Activated CD4-positive, alpha-beta T cell treated with anti-CD3 and anti-CD28 coated beads for 36 hours (primary cell): ENCODE data around the gene SETD3. TPM values are rescaled to one million over a fixed set of nuclear protein-coding genes. Genes with fewer than 3 reads are reported as not detected.
A peak's percentile ranks its signal among the peaks of the same experiment; 100 is the strongest.

Source experiments
- ATAC-seq: fragments of 200-7000 bp; cut with Tn5 transposase; one replicate; pipeline ENCODE4 v1.10.0; 2021; ENCODE audit warnings: mild to moderate bottlenecking, moderate library complexity
- CTCF ChIA-PET: fragments of 350-600 bp; sonication (Branson Sonifier 250); formaldehyde crosslinking; loops from one replicate; lab custom pipeline; 2021; ENCODE audit warnings: antibody characterized with exemption; lab: Charles Lee
- POLR2A ChIA-PET: fragments of 350-600 bp; sonication (Branson Sonifier 250); formaldehyde crosslinking; loops from one replicate; lab custom pipeline; 2021; ENCODE audit warnings: antibody characterized with exemption, inconsistent platforms; lab: Charles Lee
- DNase-seq: peaks from one replicate; pipeline ENCODE4 v3.0.0-alpha.2; 2020
- H3K27ac Mint-ChIP-seq: one replicate; pipeline ENCODE4 v1.8.0; 2021; ENCODE audit warnings: mixed read lengths
- H3K27me3 Mint-ChIP-seq: one replicate; pipeline ENCODE4 v1.8.0; 2021; ENCODE audit warnings: mixed read lengths
- H3K36me3 Mint-ChIP-seq: one replicate; pipeline ENCODE4 v1.8.0; 2021; ENCODE audit warnings: low read depth, mixed read lengths
- H3K4me1 Mint-ChIP-seq: one replicate; pipeline ENCODE4 v1.8.0; 2021; ENCODE audit warnings: mixed read lengths
- H3K4me3 Mint-ChIP-seq: one replicate; pipeline ENCODE4 v1.8.0; 2021; ENCODE audit warnings: mild to moderate bottlenecking, moderate library complexity, mixed read lengths
- H3K9me3 Mint-ChIP-seq: one replicate; pipeline ENCODE4 v1.8.0; 2021; ENCODE audit warnings: low read depth, mixed read lengths
- intact Hi-C, 2 experiments: fragments of 100-400 bp; cut with DNase I in 1 of 2; cut with micrococcal nuclease in 1 of 2; formaldehyde crosslinking; loops; one replicate each; pipeline versions ENCODE4 v1.14.2 to v1.15.1; 2022 to 2024; cut with DNase I, micrococcal nuclease
- total RNA-seq, 2 experiments: library from RNA; stranded (reverse); gene quantifications; one replicate each; pipeline ENCODE4 v1.2.3, GENCODE V29; 2021

The SETD3 gene
- total RNA-seq, 2 experiments from 2014 or later: 51.5 to 62.3 TPM

GRCh38 chr14:99402285-99402648 is 78.4 kb downstream of the SETD3 start:
- H3K27ac Mint-ChIP-seq: peak overlapping the region; percentile 52
- peaks cover 38% of the 10 kb centered on the region for H3K36me3 Mint-ChIP-seq
- peaks cover 20% of the 10 kb centered on the region for H3K4me1 Mint-ChIP-seq
- no peak overlapping the region for H3K4me3 Mint-ChIP-seq
- CTCF ChIA-PET: interaction anchor here (1.2 to 1.7 kb wide), 4 partner anchors 9 to 82 kb away, joined by 3 to 16 read pairs (median 9); no protein-coding TSS in a partner anchor
- H3K9me3 Mint-ChIP-seq: no peaks in the 10 kb centered on the region
- intact Hi-C loops: no loop called here
- DNase-seq (no peak), ATAC-seq (no peak)
- H3K27me3 Mint-ChIP-seq: no peaks in the 10 kb centered on the region
- POLR2A ChIA-PET: no interaction called here

- Mint-ChIP-seq H3K9me3 (no peaks in the 10 kb centered on the region), H3K27ac (peak overlapping the region; percentile 52), H3K4me1 (peaks cover 20% of the 10 kb centered on the region), H3K4me3 (no peak overlapping the region), H3K36me3 (peaks cover 43% of the 10 kb centered on the region), H3K27me3 (no peaks in the 10 kb centered on the region)
- intact Hi-C loops: no loop called here
- POLR2A ChIA-PET: no interaction called here
- no peak for DNase-seq
- CTCF ChIA-PET: interaction anchor here (0.6 to 1.7 kb wide), 7 partner anchors 9 to 139 kb away, joined by 3 to 16 read pairs (median 5); no protein-coding TSS in a partner anchor
- ATAC-seq: peak; percentile 53
These were observed 78.9 kb downstream of the SETD3 start for GRCh38 chr14:99401621-99402284.

DNA sequence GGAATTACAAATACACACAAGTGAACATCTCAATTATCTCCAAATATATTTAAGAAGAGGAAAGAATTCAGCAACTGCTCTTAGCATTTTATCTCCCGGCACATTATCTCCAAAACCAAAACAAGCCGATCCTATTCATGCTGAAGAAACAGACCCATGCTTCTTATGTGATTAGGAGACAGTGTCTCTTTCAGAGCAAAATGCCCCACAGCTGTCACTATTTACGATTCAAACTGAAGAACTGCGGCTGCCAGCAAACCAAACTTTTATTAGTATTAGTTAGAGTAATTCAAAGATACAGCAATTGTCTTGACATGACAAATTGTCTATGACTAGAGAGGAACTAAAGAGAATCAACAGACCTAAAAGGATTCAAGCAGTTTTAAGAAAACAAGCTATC is 79.4 kb downstream of the SETD3 start:
- H3K27ac Mint-ChIP-seq: no peak overlapping the region
- ChIA-PET POLR2A (no interaction called here), CTCF (interaction anchor here (0.6 to 1.7 kb wide), 9 partner anchors 8 to 139 kb away, joined by 3 to 16 read pairs (median 6); no protein-coding TSS in a partner anchor)
- DNase-seq: no peak
- no peaks in the 10 kb centered on the region for H3K9me3 Mint-ChIP-seq
- H3K4me1 Mint-ChIP-seq: peaks cover 23% of the 10 kb centered on the region
- no peaks in the 10 kb centered on the region for H3K27me3 Mint-ChIP-seq
- H3K36me3 Mint-ChIP-seq: peaks cover 43% of the 10 kb centered on the region
- intact Hi-C loops: no loop called here
- ATAC-seq: no peak
- H3K4me3 Mint-ChIP-seq: no peak overlapping the region

DNA sequence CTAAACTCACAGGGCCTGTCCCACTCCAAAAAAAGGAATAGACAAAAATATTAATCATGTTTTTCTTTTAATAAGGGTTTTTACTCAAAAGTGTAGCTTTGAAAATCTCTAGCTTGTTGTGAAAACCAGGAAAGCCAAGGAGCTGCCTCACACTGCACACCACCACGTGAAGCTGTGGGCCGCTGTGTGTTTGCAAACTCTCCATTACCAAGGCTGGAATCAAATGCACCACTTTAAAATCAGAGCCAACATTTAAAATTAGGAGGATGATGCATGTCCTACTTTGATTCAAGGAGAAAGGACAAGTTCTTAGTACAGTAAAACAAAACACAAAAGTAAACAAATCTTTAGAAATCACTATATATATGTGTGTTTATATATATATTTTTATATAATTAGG is 83.0 kb downstream of the SETD3 start:
- intact Hi-C loops: no loop called here
- no peak overlapping the region for H3K27ac Mint-ChIP-seq
- H3K4me3 Mint-ChIP-seq: no peak overlapping the region
- no peaks in the 10 kb centered on the region for H3K27me3 Mint-ChIP-seq
- peaks cover 23% of the 10 kb centered on the region for H3K4me1 Mint-ChIP-seq
- POLR2A ChIA-PET: no interaction called here
- CTCF ChIA-PET: interaction anchor here (12.6 kb wide), 1 partner anchor 17 kb away, joined by 182 read pairs; no protein-coding TSS in a partner anchor
- peaks cover 31% of the 10 kb centered on the region for H3K36me3 Mint-ChIP-seq
- H3K9me3 Mint-ChIP-seq: no peaks in the 10 kb centered on the region
- DNase-seq (no peak), ATAC-seq (no peak)

GRCh38 chr14:99395909-99396530 is 84.6 kb downstream of the SETD3 start:
- POLR2A ChIA-PET: interaction anchor here (0.6 kb wide), 1 partner anchor 187 kb away, joined by 6 read pairs; no protein-coding TSS in a partner anchor
- no peaks in the 10 kb centered on the region for H3K27me3 Mint-ChIP-seq
- peaks cover 28% of the 10 kb centered on the region for H3K36me3 Mint-ChIP-seq
- ATAC-seq (peak; percentile 95), DNase-seq (peak; percentile 74)
- CTCF ChIA-PET: interaction anchor here (0.6 to 12.6 kb wide), 3 partner anchors 12 to 91 kb away, joined by 3 to 182 read pairs (median 3); no protein-coding TSS in a partner anchor
- no peak overlapping the region for H3K4me3 Mint-ChIP-seq
- H3K27ac Mint-ChIP-seq: peak overlapping the region; percentile 53
- intact Hi-C loops: no loop called here
- H3K9me3 Mint-ChIP-seq: no peaks in the 10 kb centered on the region
- peaks cover 11% of the 10 kb centered on the region for H3K4me1 Mint-ChIP-seq

GRCh38 chr14:99394602-99395156 is 86.0 kb downstream of the SETD3 start:
- POLR2A ChIA-PET: interaction anchor here (0.7 kb wide), 1 partner anchor 505 kb away, joined by 3 read pairs; no protein-coding TSS in a partner anchor
- no peak for ATAC-seq
- no peaks in the 10 kb centered on the region for H3K27me3 Mint-ChIP-seq
- no peak overlapping the region for H3K27ac Mint-ChIP-seq
- intact Hi-C loops: no loop called here
- H3K36me3 Mint-ChIP-seq: peaks cover 24% of the 10 kb centered on the region
- no peaks in the 10 kb centered on the region for H3K9me3 Mint-ChIP-seq
- CTCF ChIA-PET: interaction anchor here (0.6 to 12.6 kb wide), 4 partner anchors 20 to 176 kb away, joined by 3 to 182 read pairs (median 4); no protein-coding TSS in a partner anchor
- DNase-seq: no peak
- H3K4me1 Mint-ChIP-seq: peaks cover 11% of the 10 kb centered on the region
- no peak overlapping the region for H3K4me3 Mint-ChIP-seq

DNA sequence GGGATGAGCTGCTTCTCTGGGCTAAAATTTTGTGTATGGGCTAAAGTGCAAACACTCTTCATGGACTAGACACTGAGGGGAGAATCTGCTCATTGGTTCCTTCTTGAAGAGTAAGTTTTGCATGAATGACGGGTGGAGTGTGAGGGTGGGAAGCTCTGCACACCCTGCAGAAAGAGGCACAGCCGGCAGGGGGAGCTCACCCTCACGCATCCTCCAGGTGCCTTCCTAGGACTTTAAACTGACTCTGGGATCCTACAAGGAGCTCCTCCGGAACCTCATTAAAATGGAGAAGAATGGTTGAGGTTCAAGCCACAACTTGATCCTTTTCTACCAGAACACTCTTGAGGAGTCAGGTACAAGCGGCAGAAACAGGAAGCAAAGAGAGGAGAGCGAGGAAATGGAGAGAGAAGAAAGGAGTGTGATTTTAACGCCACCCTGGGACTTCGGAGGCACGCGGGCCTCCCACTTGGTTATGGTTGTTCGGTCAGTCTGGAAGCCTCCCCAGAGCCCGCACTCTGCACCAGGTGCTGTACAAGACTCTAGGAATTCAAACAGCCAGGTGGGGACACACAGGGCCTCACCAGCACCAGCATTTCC is 87.5 kb downstream of the SETD3 start:
- intact Hi-C loops: loop anchor here (1.0 to 2.0 kb wide), 2 partner anchors 22 kb away; no protein-coding TSS in a partner anchor
- H3K36me3 Mint-ChIP-seq: peaks cover 14% of the 10 kb centered on the region

GRCh38 chr14:99391671-99392070 is 89.0 kb downstream of the SETD3 start:
- Mint-ChIP-seq H3K27ac (no peak overlapping the region), H3K27me3 (no peaks in the 10 kb centered on the region), H3K4me1 (peaks cover 18% of the 10 kb centered on the region), H3K9me3 (no peaks in the 10 kb centered on the region), H3K36me3 (peaks cover 5% of the 10 kb centered on the region), H3K4me3 (no peak overlapping the region)
- intact Hi-C loops: loop anchor here in 1 of 2 experiments (2.0 kb wide), 1 partner anchor 23 kb away; no protein-coding TSS in a partner anchor
- DNase-seq (no peak), ATAC-seq (no peak)
- POLR2A ChIA-PET: no interaction called here
- CTCF ChIA-PET: interaction anchor here (0.6 to 12.6 kb wide), 3 partner anchors 10 to 87 kb away, joined by 3 to 182 read pairs (median 6); no protein-coding TSS in a partner anchor

More for the DNA sequence above, 87.5 kb downstream of the SETD3 start:
- POLR2A ChIA-PET: no interaction called here
- Mint-ChIP-seq H3K4me3 (no peak overlapping the region), H3K27me3 (no peaks in the 10 kb centered on the region), H3K9me3 (no peaks in the 10 kb centered on the region), H3K27ac (no peak overlapping the region), H3K4me1 (peaks cover 11% of the 10 kb centered on the region)
- DNase-seq (peak; percentile 69), ATAC-seq (peak; percentile 54)
- CTCF ChIA-PET: interaction anchor here (0.6 to 12.6 kb wide), 19 partner anchors 9 to 1426 kb away, joined by 3 to 182 read pairs (median 4); no protein-coding TSS in a partner anchor

- Mint-ChIP-seq H3K9me3 (no peaks in the 10 kb centered on the region), H3K4me1 (peaks cover 6% of the 10 kb centered on the region), H3K4me3 (no peak overlapping the region), H3K27me3 (peaks cover 5% of the 10 kb centered on the region), H3K36me3 (no peaks in the 10 kb centered on the region), H3K27ac (no peak overlapping the region)
- ChIA-PET CTCF (interaction anchor here (0.6 to 12.6 kb wide), 10 partner anchors 12 to 861 kb away, joined by 3 to 182 read pairs (median 4); no protein-coding TSS in a partner anchor), POLR2A (no interaction called here)
- ATAC-seq: peak; percentile 53
- intact Hi-C loops: loop anchor here (1.0 to 5.0 kb wide), 2 partner anchors 26 to 488 kb away; no protein-coding TSS in a partner anchor
- peak; percentile 60 for DNase-seq
These were observed 91.4 kb downstream of the SETD3 start for GRCh38 chr14:99389174-99389826.

DNA sequence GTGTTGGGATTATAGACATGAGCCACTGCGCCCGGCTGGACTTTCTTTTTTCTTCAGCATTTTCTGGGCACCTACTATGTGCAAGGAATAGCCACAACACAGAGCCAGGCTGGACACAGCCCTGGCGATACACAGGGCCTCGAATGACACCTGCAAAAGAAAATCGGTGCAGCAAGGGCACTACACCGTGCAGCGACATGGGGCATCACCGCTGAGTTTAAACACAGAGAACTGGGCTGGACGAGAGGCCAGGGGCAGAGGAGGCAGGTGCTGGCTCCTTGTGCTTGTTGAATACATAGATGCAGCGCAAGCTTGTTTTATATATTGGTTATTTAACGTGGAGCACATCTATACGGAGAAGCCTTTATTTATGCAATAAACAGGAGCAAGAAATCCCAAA is 92.4 kb downstream of the SETD3 start:
- H3K9me3 Mint-ChIP-seq: no peaks in the 10 kb centered on the region
- ChIA-PET CTCF (interaction anchor here (0.8 to 12.6 kb wide), 5 partner anchors 13 to 59 kb away, joined by 3 to 182 read pairs (median 5); no protein-coding TSS in a partner anchor), POLR2A (interaction anchor here (0.6 kb wide), 1 partner anchor 113 kb away, joined by 3 read pairs; no protein-coding TSS in a partner anchor)
- no peak for ATAC-seq
- no peak overlapping the region for H3K4me3 Mint-ChIP-seq
- H3K27me3 Mint-ChIP-seq: peaks cover 7% of the 10 kb centered on the region
- intact Hi-C loops: loop anchor here in 1 of 2 experiments (5.0 kb wide), 1 partner anchor 489 kb away; no protein-coding TSS in a partner anchor
- H3K36me3 Mint-ChIP-seq: no peaks in the 10 kb centered on the region
- H3K27ac Mint-ChIP-seq: no peak overlapping the region
- DNase-seq: no peak
- peaks cover 6% of the 10 kb centered on the region for H3K4me1 Mint-ChIP-seq
